Hematopoietic multipotent progenitor cell treated with erythropoietin and hydrocortisone succinate and interleukin-3 and kit ligand, for 4 days (in vitro differentiated cells): ENCODE results near the gene ADAMTSL2.

Experiments used
- DNase-seq: peaks from one replicate; pipeline ENCODE4 v3.0.0-alpha.2; 2015

ADAMTSL2 gene

GRCh38 chr9:133502112-133502511 lies 32.4 kb upstream of the ADAMTSL2 start:
- no peak for DNase-seq

DNA sequence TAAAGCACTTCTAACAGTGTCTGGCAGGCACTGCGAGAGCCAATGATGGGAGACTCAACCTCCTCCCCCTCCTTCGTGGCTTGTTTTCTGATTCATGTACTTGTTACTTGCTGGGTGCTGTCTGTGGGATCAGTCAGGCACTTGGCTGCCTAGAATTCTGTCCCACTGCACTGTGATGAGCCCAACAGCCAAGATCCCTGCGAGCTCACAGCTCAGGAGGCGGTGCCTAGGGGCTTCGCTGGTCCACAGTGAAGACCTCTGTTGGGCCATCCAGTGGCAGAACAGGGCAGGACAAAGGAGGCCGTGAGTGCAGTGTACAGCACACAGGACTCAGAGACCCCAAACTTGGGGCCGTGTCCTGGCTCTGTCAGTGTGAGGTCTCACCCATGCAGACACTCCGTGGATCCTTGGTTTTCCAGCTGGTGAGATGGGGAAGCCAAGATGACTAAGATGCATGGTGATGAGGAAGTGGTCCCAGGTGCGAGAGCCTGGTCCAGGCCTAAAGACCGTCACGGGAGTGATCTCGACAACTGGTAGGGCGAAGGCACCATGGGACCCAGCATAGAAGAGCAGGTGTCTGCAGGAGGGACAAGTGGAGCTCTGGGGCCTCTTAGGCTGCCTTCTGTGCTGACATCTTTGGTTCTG lies 29.2 kb upstream of the ADAMTSL2 start:
- DNase-seq, result no peak

DNA sequence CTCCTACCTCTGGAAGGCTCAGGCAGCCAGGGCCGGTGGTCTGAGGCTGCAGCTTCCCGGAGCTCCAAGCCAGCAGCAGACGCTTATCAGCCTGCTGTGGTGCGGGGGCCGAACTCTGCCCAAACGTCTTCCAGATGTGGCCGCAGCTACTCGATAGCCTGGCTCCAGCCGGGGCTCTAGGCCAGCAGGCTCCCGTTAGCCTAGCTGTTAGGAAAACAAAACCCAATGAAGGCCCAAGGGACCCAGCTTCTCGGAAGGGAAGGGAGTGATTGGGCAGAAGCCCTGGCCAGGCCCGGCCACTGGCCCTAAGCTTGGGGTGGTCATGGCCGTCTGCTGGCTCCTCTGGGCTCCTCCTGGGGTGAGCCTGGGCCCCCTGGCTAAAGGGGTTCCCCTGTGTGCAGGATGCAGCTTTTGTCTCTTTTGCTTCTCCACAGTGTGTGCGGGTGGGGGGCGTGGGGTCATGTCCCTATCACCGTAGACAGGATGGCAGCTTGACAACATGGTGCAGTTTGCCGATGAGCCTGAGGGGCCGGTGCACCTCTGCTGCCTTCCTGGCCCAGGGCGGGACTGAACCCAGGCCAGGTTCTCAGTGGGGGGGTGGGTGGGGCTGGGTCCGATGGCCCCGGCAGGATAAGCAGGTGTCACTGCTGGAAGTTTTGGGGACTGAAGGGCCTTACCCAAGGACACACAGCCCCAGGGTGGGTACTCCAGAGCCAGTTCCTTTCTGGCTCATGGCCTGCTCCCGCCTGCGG lies 28.4 kb upstream of the ADAMTSL2 start:
- no peak for DNase-seq

DNA sequence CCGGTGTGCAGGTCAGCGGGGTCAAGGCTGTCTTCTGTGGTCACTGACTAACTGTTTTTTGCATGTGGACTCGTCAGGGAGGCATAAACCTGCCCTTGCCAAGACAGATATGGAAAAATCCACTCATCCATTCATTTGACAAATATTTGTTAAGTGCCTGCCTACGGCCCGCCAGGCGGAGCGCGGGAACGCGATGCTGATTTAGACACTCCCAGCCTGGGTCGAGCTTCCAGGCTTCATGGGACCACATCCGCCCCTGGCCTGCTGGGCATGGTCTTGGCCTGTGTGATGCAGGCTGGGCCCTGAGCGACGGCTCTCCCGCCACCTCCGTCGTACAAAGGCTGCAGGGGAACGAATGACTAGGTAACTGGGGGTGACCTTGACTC lies 27.9 kb upstream of the ADAMTSL2 start:
- no peak for DNase-seq

- no peak for DNase-seq
These were observed 27.1 kb upstream of the ADAMTSL2 start for GRCh38 chr9:133507246-133507965.

- DNase-seq, result no peak
These were observed 26.5 kb upstream of the ADAMTSL2 start for GRCh38 chr9:133508046-133508445.

GRCh38 chr9:133509179-133510083 lies 25.1 kb upstream of the ADAMTSL2 start:
- peak; percentile 46 for DNase-seq

GRCh38 chr9:133510926-133511505 lies 23.5 kb upstream of the ADAMTSL2 start:
- DNase-seq, result no peak

GRCh38 chr9:133511607-133512006 lies 22.9 kb upstream of the ADAMTSL2 start:
- no peak for DNase-seq

GRCh38 chr9:133512253-133513213 lies 22.0 kb upstream of the ADAMTSL2 start:
- no peak for DNase-seq

- DNase-seq, result peak; percentile 53
These were observed 21.0 kb upstream of the ADAMTSL2 start for GRCh38 chr9:133513214-133514100.

GRCh38 chr9:133514460-133515239 lies 19.9 kb upstream of the ADAMTSL2 start:
- no peak for DNase-seq

DNA sequence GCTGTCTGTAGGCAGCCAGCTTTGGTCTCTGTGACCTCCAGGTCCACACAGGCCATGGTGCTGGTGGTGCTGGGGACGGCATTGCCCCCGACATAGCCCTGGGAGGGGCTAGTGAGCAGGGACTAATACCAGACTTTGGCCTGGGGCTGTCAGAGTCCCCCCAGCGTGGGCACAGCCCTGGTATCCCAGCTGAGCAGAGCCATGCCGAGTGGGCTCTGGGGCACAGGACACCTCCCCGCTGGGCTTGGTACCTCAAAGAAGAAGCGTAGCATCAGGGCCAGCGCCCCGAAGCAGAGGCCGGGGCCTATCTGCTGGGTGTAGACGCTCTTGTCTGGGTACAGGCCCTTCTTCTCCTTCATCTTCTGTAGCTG lies 19.3 kb upstream of the ADAMTSL2 start:
- DNase-seq, result no peak

- DNase-seq, result no peak
These were observed 18.8 kb upstream of the ADAMTSL2 start for GRCh38 chr9:133515615-133516255.

DNA sequence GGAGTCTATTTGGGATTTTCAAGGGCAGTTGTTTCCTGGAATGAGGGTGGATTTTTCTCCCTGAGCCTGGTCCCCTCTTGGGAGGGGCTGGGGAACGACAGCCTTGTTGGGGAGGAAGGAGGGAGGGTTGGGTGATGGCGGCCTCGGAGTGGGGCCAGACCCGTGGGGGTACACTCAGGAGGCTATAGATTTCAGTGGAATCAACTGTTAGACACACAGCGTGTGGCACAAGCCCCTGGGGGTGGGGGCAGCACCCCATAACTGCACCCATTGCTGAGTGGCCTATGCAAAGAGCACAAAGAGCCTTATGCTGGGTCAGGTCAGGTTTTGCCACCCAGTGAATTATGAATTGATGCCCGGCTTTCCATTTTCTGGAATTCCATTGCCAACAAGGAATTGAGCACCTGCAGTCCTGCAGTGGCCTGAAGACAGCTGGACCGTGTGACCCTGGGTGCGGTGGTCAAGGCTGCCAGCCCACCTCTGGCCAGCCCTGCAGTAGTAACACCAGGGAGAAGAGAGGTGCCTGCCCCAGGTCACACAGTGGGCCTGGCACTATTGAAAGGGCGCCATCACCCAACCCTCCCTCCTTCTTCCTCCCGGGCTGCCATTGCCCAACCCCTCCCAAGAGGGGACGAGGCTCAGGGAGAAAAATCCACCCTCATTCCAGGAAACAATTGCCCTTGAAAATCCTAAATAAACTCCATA lies 18.1 kb upstream of the ADAMTSL2 start:
- DNase-seq, result no peak

GRCh38 chr9:133516961-133517350 lies 17.5 kb upstream of the ADAMTSL2 start:
- DNase-seq, result no peak

DNA sequence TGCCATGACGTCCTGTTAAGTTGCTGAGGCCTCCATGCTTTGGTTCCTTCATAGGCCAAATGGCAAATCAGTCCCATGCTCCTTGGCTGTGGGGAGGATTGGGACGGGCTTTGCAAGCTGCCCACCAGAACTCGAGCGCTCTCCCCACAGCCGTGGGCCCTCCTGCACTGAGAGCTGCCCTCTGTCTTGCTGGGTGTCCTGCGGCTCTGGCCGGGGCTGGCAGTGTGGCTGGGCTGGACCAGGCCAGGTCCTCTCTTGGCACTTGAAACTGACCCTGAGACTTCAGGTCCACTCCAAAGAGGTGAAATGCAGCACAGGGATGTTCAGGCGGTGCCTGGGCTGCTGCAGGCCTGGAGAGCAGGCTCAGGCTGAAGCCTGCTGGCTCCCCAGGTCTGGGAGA lies 16.8 kb upstream of the ADAMTSL2 start:
- no peak for DNase-seq

GRCh38 chr9:133518200-133518599 lies 16.3 kb upstream of the ADAMTSL2 start:
- DNase-seq, result no peak
